Mesenteric fat pad (tissue), 1 donor: ENCODE measurements around the gene NT5DC4. TPM values are rescaled to one million over a fixed set of nuclear protein-coding genes. Genes with fewer than 3 reads are reported as not detected.
A peak's percentile ranks its signal among the peaks of the same experiment; 100 is the strongest.
"Not testable (repeated sequence)": the region's sequence is repeated elsewhere in the genome, so short reads cannot be mapped to it uniquely, and the experiment has no call there.

Experiments used
- DNase-seq: peaks from one replicate; pipeline ENCODE4 v3.0.0-alpha.2; 2020; ENCODE audit warnings: low spot score
- total RNA-seq: library from RNA; stranded (reverse); fragmentation: NEBNext Ultra II Directional; extraction: Animal tissue kit (Norgen Biotek cat#: 25700); gene quantifications from one replicate; pipeline ENCODE4 v1.2.1, GENCODE V29; 2021
- donor health status: DM: yes; HTN: yes; CAD: no.

Gene NT5DC4
- total RNA-seq, 1 donor from 2014 or later, result not detected

DNA sequence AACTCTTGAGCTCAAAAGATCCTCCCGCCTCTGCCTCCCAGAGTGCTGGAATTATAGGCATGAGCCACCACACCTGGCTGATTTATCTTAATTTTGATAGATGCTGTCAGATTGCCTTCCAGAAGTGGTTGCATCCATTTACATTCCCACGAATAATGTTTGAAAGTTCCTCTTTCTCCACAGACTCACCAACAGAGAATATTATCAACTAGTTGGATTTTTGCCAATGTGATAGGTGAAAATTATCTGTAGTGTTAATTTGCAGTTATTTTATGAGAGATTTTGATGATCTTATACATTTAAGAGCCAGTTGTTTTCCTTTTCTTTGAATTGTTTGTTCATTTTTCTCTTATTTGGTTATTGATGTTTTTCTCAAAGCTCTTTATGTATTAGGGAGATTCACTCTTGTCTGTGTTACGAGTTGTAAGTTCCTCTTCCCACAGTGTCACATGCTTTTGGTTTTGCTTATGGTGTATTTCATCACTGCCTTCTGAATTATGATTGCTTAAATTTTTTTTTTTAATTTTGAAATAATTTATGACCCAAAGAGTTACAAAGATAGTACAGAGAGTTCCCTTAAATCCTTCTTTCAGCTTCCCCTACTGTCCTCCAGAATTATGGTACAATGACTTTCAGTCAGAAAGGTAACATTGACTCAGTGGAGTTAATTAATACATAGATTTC is 20.7 kb upstream of the NT5DC4 start:
- no peak for DNase-seq

DNA sequence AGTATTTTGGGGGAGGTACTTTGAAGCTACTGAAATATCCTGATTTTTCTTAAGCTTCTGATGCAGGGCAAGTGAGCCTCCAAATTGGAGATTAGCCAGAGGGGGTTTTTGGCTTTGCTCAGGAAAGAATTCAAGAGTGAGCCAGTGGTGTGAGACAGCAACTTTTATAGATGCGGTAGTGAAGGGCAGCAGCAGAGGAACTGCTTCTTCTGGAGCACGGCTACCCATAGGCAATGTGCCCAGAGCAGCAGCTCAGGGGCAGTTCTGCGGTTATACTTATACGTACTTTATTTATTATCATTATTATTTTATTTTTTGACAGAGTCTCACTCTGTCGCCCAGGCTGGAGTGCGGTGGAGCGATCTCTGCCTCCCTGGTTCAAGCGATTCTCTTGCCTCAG is 19.8 kb upstream of the NT5DC4 start:
- DNase-seq, result peak; percentile 12

DNA sequence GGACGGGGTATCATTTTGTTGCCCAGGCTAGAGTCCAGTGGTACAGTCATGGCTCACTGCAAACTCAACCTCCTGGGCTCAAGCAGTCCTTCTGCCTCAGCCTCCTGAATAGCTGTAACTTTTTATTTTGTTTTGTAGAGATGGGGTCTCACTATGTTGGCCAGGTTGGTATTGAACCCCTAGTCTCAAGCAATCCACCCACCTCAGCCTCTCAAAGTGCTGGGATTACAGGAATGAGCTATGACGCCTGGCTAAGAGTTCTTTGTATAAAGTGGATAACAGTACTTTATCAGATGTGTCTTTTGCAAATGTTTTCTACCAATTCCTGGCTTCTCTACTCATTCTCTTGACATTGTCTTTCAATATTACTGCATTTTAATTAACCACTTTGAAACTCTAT is 17.1 kb upstream of the NT5DC4 start:
- no peak for DNase-seq

DNA sequence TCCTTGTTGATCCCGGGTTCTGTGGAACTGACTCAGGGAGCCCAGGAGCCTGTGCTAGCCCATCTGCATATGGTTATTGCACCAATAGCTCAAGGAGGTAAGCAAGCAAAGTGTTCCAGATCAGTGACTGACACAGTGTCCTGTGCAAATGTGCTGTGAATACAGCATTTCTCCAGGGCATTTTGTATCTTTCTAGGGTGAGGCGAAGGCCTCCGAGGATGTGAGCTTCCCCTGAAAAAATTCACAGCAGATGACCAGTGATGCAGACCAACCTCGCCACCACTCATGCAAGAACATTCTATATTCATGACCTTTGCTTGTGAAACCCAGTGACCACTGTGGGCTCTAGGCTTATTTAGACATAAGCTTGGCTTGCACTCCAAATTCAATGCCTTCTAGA is 15.2 kb upstream of the NT5DC4 start:
- DNase-seq, result peak; percentile 55

DNA sequence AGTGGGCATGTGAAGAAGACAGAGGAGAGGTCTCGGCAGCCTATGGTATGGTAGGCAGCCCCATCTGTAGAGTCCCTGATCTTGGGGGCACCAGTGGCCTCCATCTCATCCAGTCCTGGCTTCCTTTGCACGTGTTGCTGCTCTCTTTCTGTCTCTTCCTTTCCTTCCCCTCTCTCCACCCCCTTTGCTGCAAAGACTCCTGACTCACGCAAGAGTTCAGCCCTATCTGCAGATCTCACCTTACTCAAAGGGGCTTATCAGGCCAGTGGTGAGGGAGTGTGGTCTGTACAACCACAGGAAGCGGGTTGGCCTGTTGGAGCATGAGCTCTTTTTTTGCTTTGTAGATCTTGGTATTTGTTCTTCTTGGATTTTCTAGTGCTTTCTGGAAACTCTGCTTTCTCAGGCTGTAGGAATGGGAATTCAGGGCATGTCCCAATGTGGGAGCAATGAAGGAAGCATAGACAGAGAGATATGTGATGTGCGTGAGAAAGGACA is 14.6 kb upstream of the NT5DC4 start:
- peak; percentile 8 for DNase-seq

DNA sequence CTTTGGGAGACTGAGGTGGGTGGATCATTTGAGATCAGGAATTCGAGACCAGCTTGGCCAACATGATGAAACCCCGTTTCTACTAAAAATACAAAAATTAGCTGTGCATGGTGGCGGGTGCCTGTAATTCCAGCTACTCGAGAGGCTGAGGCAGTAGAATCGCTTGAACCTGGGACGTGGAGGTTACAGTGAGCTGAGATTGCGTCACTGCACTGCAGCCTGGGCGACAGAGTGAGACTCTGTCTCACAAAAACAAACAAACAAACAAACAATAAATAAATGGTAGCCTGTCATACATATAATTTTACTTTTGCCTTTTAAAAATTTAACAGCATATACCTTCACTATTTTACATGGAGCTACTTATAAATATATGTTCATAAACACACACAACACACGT is 13.9 kb upstream of the NT5DC4 start:
- DNase-seq, result not testable (repeated sequence)

DNA sequence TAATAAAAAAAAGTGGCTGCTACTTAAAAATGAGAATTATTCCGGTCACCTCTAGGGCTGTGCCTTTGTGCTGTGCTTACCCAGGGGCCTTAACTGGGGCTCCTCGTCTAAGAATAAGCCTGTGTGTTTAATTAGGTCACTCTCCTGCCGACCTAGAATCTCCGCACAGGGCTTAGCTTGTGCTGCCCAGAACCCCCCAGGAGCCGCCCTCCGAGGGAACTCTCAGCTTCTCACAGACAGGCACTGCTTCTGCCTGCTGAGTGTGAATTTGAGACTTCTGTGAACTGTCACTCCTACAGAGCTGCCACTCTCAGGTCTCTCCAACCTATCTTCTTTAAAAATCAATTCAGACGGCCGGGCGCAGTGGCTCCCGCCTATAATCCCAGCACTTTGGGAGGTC is 11.9 kb upstream of the NT5DC4 start:
- peak; percentile 45 for DNase-seq

DNA sequence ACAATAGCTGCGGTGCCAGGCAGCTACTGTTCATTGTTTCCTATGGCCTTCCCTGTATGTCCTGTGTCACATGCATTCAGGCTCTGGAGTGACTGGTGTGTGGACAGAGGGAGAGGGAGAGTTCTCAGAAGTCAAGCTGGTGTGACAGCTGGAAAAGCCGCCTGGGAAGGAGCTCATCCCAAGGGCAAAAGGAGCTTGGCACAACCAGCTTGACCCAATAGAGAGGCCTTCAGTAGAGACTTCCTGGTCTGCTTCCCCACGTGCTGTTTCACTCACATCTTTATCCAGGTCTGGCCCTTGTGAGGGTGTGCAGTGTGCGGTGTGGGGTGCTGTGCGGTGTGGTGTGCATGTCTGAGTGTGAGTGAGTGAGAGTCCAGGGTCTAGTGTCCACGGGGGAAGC is 11.1 kb upstream of the NT5DC4 start:
- DNase-seq, result peak; percentile 60

DNA sequence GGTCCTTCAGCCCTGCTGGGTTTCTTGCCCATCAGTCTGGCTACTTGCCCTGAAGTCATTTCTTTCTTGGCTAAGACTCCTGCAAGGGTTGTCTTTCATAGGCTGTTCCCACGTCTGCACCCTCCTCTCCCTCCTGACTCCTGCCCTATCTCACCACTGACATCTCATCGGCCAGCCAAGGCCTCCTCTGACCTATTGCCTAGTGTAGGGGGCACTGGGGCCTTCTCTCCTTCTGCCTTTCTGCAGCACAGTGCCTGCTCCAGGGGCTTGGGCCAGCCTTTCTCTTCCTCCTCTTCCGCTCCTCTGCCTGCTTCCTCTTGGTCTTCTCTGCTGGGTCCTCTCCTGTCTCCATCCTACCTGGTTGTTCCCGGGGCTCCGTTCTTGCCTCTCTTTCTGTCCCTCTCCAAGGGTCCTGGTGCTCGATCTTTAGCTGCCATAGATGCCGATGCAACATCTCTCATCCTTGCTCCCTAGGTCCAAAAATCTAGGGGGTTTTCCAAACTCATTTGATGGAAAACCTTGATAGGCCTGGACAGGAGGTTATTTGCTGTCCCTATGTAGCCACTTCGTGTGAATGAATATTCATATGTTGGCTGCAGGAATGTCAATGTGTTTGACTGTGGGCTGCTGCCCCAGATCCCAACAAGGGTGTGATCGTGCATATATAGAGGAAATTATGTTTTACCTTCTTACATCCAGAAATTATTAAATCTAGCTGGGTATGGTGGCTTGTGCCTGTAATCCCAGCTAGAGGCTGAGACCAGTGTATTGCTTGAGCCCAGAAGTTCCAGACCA is 9.7 kb upstream of the NT5DC4 start:
- peak; percentile 64 for DNase-seq

DNA sequence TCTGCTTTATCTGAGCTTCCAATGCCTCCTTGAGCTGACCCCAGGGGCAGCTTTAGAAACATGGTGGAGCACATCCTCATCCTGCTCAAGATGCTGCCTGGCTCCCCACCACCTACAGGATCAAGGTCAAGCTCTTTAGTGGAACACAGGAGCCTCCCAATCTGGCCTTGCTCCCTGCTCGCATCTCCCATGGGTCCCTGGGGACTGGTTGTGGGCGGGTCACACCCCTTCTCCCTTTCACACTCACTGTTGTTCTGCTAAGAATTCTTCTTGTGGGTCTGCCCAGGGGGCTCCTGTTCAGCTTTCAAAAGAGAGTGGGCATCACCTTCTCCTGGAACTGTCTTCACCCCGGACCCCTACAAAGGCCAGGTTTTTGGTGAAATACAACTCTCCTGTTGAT is 8.4 kb upstream of the NT5DC4 start:
- DNase-seq, result peak; percentile 62

DNA sequence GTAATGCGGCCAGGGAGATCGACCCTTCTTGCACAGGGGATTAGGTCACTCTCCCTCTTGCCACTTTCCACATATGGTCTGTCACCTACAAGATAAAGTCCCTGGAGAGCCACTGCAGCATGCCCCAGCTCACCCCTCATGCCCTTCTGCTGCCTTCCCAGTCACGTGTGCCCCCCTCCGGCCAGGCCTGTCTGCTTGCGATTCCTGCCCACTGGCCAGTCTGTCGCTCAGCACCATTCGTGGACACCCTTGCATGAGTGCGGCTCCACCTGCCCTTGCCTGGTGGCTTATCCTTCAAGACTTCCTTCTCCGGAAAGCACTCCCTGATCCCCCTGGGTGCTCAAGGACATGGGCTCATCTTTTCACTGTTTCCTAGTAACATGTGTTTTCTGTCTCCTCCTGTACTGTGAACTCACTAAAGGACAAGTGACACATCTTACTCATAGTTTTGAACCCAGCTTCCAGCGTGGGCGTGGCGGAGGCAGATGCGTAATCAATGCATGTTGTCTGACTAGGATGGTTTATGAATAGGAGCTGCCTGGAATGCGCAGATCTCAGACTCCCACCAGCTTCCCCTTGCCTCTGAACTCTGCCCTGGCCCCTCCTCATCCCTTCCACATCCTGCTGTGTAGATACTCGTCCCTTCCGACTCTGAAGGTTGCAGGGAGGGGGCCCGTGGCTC is 7.8 kb upstream of the NT5DC4 start:
- DNase-seq, result peak; percentile 77

DNA sequence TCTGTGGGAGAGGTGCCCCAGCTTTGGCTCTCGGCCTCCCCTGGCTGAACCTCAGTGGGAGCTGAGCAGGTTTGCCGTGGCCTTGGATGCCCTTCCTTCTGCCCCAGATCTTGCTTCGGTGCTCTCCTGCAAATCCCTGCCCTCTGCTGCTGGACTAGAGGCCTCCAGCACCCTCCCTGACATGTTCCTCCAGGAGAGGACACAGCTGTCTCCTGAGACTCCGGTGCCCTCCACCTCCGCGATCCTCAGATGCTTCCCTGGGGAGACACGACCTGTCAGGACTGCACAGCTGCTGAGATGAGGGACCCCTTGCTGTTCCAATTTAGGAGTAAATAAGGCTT is 7.3 kb upstream of the NT5DC4 start:
- DNase-seq, result peak; percentile 53

DNA sequence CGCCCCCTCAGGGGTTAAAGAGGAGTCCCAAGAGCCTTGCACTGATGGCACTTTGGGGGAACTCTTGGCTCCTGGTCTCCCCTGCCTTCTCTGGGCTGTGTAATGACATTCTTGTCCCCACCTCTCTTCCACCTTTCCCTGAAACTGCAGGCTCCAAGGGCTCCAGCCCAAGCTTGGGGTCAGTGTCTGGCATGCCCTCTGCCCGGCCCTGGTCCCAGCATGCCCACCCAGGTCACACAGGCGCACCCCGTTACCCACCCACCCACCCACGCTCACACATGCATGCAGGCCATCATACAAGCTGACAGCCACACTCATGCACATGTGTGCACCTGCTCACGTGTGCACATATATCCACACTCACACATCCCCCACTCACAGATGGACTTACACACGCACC is 6.9 kb upstream of the NT5DC4 start:
- peak; percentile 30 for DNase-seq

DNA sequence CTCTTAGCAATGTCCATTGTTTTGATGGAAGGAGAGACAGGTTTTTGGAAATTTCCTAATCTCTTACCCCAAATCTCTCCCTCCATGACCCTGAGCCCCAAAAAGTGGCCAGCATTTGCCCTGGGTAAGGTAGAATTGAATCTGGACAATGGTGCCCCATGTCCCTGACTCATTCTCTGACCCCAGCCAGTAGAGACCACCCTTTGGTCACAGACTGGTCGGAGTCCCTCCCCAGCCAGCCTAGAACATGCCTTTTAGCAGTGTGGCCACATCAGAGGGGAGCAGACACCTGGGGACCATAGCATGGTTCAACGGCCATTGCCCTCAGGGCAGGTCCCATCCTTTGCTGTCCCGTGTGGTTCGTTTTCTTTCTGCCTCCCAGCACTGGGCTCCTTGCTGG is 6.5 kb upstream of the NT5DC4 start:
- DNase-seq, result peak; percentile 67

DNA sequence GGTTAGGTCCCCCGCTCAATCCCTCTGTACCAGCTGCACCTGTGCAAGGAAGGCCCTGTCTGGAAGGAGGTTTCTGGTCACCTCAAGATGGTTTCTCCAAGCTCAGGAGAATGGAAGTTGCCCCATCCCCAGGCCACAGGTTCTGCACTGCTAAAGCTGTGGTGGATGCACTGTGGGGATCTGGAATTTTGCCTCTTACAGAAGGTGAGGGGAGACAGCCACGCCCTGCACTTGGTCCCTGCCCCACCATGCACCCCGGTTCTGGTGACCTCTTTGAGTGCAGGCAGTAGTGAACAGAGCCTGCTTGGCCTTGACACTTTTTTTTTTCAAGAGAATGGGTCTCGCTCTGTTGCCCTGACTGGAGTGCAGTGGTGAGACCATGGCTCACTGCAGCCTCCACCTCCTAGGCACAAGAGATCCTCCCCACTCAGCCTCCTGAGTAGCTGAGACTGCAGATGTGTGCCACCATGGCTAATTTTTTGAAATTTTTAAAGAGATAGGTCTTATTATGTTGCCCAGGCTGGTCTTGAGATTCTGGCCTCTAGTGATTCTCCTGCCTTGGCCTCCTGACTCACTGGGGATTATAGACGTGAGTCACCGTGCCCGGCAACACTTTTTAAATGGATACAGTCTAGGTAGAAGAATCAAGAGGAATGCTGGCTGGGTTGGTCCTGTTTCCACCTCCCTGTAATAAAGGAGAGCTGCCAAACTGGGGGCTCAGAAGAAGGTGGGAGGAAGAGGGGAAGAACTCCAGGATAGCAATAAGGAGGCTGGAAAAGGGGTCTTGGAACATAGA is 5.8 kb upstream of the NT5DC4 start:
- DNase-seq, result peak; percentile 53

DNA sequence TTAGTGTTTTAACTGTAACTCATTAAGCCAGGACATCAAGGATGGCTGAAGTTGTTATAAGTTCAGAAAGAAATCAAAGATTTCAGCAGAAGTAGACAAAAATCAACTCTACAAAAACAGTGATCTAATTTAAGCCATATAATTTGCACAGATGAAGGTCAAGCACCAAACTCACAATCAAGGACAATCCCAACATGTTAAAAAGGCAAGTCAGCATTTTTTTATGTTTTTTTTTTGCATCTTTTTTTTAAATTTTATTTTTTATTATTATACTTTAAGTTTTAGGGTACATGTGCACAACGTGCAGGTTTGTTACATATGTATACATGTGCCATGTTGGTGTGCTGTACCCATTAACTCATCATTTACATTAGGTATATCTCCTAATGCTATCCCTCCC is 4.7 kb upstream of the NT5DC4 start:
- not testable (repeated sequence) for DNase-seq

DNA sequence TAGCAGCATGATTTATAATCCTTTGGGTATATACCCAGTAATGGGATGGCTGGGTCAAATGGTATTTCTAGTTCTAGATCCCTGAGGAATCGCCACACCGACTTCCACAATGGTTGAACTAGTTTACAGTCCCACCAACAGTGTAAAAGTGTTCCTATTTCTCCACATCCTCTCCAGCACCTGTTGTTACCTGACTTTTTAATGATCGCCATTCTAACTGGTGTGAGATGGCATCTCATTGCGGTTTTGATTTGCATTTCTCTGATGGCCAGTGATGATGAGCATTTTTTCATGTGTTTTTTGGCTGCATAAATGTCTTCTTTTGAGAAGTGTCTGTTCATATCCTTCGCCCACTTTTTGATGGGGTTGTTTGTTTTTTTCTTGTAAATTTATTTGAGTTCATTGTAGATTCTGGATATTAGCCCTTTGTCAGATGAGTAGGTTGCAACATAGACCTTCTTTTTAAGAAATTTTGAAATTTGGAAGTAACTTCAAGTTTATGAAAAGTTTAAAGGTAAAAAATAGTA is 3.9 kb upstream of the NT5DC4 start:
- DNase-seq, result not testable (repeated sequence)

DNA sequence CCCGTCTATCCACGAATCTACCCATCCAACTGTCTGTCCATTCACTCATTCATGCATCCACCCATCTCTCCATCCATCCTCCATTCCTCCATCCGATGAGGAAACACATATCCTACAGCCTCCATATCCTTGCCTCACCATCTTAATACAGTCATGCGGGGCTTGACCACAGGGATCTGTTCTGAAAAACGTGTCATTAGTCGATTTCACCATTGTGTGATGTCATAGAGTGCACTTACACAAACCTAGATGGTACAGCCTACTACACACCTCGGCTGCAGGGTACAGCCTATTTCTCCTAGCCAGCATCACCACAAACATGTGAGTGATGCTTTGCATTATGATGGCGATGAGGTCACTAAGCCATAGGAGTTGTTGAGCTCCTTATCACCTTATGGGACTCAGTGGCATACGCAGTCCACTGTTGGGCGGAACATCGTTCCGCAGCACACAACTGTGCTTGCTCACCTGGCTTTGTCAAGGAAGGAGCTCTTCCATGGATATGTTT is 1.9 kb upstream of the NT5DC4 start:
- no peak for DNase-seq

DNA sequence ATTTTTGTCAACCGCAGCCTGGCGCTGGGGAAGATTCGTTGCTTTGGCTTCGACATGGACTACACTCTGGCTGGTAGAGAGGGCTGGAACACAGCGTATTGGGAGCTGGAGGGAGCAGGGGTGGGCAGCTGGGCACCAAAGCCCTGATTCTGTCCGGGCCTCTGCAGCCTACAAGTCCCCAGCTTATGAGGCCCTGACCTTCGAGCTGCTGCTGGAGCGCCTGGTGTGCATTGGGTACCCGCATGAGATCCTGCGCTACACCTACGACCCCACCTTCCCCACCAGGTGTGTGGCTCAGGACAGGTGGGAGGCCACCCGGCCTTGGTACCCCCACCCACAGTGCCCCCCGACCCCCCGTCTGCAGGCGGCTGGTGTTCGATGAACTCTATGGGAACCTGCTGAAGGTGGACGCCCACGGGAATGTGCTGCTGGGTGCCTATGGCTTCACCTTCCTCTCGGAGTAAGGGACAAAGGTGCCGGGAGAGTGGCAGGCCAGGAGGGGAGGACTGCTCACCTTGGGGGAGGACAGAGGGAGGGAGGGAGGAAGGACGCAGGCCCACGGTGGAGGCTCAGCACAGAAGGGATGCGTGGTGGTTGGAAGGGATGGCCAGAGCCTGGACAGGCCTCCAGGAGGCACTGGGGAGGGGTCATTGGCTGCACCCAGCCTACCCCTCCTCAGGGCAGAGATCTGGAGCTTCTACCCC is 1.2 kb downstream of the NT5DC4 start:
- DNase-seq, result peak; percentile 82
